Liver (tissue), 3 donors: ENCODE measurements around the gene XXYLT1.

Source experiments
- CTCF ChIP-seq: fragments of 150-350 bp; IDR thresholded peaks from 2 replicates; pipeline ENCODE4 v1.5.1; 2017; ENCODE audit warnings: improper control_type of control experiment, low read depth, low read length; ENCODE audit not compliant: missing input control
- MAX ChIP-seq: IDR thresholded peaks from 2 replicates; pipeline ENCODE4 v1.6.1; 2016; ENCODE audit warnings: antibody characterized with exemption
- RXRA ChIP-seq, 2 donors: IDR thresholded peaks; 2 replicates each; pipeline ENCODE4 v1.6.1; 2017 to 2018; ENCODE audit warnings: antibody characterized with exemption in 2 of 2, mild to moderate bottlenecking in 1 of 2
- TAF1 ChIP-seq: conservative IDR thresholded peaks from 2 replicates; pipeline ENCODE4 v1.6.1; 2016; ENCODE audit warnings: antibody characterized with exemption, mild to moderate bottlenecking
- donor health status: healthy.
- donor health status: healthy.

GRCh38 chr3:195226900-195227447, 44.0 kb downstream of the XXYLT1 start:
- TF ChIP-seq CTCF (no peak), RXRA (IDR thresholded peaks at IDR 0.05) (no peak), TAF1 (no peak), MAX (no peak)
